HepG2 (cell line): ENCODE data around the gene OSM. TPM values are rescaled to one million over a fixed set of nuclear protein-coding genes. Genes with fewer than 3 reads are reported as not detected.
A peak's percentile ranks its signal among the peaks of the same experiment; 100 is the strongest.

ENCODE experiments used
- HMG20B ChIP-seq: conservative IDR thresholded peaks from 2 replicates; pipeline ENCODE4 v1.6.1; 2016; ENCODE audit warnings: missing genetic modification reagents, missing compliant biosample characterization
- MTF2 ChIP-seq: sonication (generic); formaldehyde crosslinking; IDR thresholded peaks from 2 replicates; pipeline ENCODE4 v1.5.0; 2020; ENCODE audit warnings: missing genetic modification reagents, borderline replicate concordance
- PAX8 ChIP-seq: sonication (generic); formaldehyde crosslinking; IDR thresholded peaks from 2 replicates; pipeline ENCODE4 v1.8.0; 2022; ENCODE audit warnings: mild to moderate bottlenecking, missing genetic modification reagents, borderline replicate concordance
- ZNF451 ChIP-seq: sonication (generic); formaldehyde crosslinking; IDR thresholded peaks from 2 replicates; pipeline ENCODE4 v1.5.0; 2020; ENCODE audit warnings: mild to moderate bottlenecking, missing genetic modification reagents
- ZNF547 ChIP-seq: sonication (generic); formaldehyde crosslinking; IDR thresholded peaks from 2 replicates; pipeline ENCODE4 v1.5.1; 2020; ENCODE audit warnings: mild to moderate bottlenecking, missing genetic modification reagents
- ZNF550 ChIP-seq: sonication (generic); formaldehyde crosslinking; IDR thresholded peaks from 2 replicates; pipeline ENCODE4 v1.4.0; 2020; ENCODE audit warnings: mild to moderate bottlenecking, missing genetic modification reagents, borderline replicate concordance
- ZNF790 ChIP-seq: sonication (generic); formaldehyde crosslinking; IDR thresholded peaks from 2 replicates; pipeline ENCODE4 v1.8.0; 2022; ENCODE audit warnings: missing genetic modification reagents, mild to moderate bottlenecking, borderline replicate concordance
- polyA plus RNA-seq, 8 experiments: library from polyadenylated mRNA; depleted of rRNA in 3 of 8; stranded (reverse) in 7 of 8; unstranded in 1 of 8; fragments of >200 nt; fragmentation: Illumina TruSeq in 4 of 8; extraction: Trizol in 4 of 8; gene quantifications; 2 replicates each; pipeline versions ENCODE4 v1.2.1 to v1.2.3, GENCODE V29; 2011 to 2016; ENCODE audit warnings: low read depth in 4 of 8, missing spikeins in 1 of 8, mixed read lengths in 1 of 8; ENCODE audit not compliant: insufficient read depth in 1 of 8
- total RNA-seq, 5 experiments: library from RNA; depleted of rRNA; stranded (reverse); fragments of >200 nt; fragmentation: Illumina TruSeq; extraction: Trizol; gene quantifications; 2 replicates each; pipeline ENCODE4 v1.2.3, GENCODE V29; 2016; ENCODE audit warnings: low read depth in 1 of 5
- TF ChIP-seq, protein P1 (sequence below): sonication (generic); formaldehyde crosslinking; IDR thresholded peaks from 2 replicates; pipeline ENCODE4 v1.4.0; 2020; ENCODE audit warnings: missing genetic modification reagents
- TF ChIP-seq, protein P2 (sequence below): sonication (generic); formaldehyde crosslinking; IDR thresholded peaks from 2 replicates; pipeline ENCODE4 v1.8.0; 2022; ENCODE audit warnings: missing genetic modification reagents, mild to moderate bottlenecking, moderate library complexity, borderline replicate concordance
- TF ChIP-seq, protein P3 (sequence below), 2 experiments: sonication (generic) in 1 of 2; formaldehyde crosslinking in 1 of 2; IDR thresholded peaks; 2 replicates each; pipeline versions ENCODE4 v1.5.1 to v1.6.1; 2011 to 2020; ENCODE audit warnings: borderline replicate concordance in 1 of 2, low read depth in 1 of 2, low read length in 1 of 2, mild to moderate bottlenecking in 1 of 2, missing genetic modification reagents in 1 of 2, moderate library complexity in 1 of 2
- TF ChIP-seq, protein P4 (sequence below): sonication (generic); formaldehyde crosslinking; IDR thresholded peaks from one replicate; pipeline ENCODE4 v1.5.1; 2020; ENCODE audit warnings: mild to moderate bottlenecking, missing genetic modification reagents; ENCODE audit errors: not compliant biosample characterization

Gene OSM
- total and polyA plus RNA-seq, 2 of the 13 experiments (the other 11 are each of a cell fraction or from before 2014, with no cell fraction given), result not detected

DNA sequence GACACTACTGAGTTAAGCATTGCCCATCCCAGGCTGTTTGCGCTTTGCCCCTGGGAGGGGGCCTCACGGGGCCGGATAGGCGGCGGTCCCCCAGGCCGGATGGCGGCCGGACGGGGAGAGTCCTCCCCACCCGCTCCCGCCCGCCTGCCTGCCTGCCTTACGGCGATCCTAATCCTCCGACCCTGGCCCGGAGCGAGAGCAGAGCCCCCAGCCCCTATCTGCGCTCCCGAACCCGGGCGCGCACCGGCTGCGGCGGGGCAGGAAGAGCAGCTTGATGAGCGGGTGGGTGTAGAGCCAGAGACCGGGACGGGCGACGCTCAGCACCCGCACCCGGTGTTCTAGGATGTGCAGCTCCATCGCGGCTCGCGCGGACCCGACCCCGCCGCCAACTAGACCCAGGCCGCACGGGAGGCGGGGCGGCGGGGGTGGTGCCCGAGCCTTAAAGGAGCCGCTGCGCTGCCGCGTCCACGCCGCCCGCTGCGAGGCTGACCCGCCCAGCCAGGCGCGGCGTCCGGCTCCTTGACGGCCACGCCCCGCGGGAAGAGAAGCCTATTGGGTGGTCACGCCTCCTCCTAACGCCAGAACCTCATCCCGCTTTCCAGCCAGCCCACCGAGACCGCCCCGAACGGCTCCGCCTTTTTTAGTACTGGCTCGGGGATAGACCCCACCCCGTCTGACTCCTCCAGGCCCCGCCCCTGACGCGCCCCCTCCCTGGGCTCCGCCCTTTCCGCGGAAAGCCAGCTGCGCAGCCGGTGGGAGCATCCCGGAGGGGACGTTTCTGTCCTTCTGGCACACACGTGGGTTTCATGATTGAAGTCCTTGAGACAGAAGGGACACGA, 22.7 kb upstream of the OSM start, which contains the start of gene CASTOR1 (continued):
- TF ChIP-seq, protein P1, sequence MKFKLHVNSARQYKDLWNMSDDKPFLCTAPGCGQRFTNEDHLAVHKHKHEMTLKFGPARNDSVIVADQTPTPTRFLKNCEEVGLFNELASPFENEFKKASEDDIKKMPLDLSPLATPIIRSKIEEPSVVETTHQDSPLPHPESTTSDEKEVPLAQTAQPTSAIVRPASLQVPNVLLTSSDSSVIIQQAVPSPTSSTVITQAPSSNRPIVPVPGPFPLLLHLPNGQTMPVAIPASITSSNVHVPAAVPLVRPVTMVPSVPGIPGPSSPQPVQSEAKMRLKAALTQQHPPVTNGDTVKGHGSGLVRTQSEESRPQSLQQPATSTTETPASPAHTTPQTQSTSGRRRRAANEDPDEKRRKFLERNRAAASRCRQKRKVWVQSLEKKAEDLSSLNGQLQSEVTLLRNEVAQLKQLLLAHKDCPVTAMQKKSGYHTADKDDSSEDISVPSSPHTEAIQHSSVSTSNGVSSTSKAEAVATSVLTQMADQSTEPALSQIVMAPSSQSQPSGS (CRISPR knock-in tag), result no peak; the same call in 1 of the 2 replicates
- TF ChIP-seq ZNF790 (CRISPR knock-in tag), result no peak
- TF ChIP-seq HMG20B (CRISPR knock-in tag), result no peak
- TF ChIP-seq, protein P2, sequence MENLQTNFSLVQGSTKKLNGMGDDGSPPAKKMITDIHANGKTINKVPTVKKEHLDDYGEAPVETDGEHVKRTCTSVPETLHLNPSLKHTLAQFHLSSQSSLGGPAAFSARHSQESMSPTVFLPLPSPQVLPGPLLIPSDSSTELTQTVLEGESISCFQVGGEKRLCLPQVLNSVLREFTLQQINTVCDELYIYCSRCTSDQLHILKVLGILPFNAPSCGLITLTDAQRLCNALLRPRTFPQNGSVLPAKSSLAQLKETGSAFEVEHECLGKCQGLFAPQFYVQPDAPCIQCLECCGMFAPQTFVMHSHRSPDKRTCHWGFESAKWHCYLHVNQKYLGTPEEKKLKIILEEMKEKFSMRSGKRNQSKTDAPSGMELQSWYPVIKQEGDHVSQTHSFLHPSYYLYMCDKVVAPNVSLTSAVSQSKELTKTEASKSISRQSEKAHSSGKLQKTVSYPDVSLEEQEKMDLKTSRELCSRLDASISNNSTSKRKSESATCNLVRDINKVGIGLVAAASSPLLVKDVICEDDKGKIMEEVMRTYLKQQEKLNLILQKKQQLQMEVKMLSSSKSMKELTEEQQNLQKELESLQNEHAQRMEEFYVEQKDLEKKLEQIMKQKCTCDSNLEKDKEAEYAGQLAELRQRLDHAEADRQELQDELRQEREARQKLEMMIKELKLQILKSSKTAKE (CRISPR knock-in tag), result no peak
- TF ChIP-seq ZNF451 (CRISPR knock-in tag), result no peak
- no peak for TF ChIP-seq MTF2
- no peak for TF ChIP-seq PAX8 (CRISPR knock-in tag)
- TF ChIP-seq, protein P3, sequence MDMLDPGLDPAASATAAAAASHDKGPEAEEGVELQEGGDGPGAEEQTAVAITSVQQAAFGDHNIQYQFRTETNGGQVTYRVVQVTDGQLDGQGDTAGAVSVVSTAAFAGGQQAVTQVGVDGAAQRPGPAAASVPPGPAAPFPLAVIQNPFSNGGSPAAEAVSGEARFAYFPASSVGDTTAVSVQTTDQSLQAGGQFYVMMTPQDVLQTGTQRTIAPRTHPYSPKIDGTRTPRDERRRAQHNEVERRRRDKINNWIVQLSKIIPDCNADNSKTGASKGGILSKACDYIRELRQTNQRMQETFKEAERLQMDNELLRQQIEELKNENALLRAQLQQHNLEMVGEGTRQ (IDR thresholded peaks at IDR 0.05; ENCODE audit: low read depth, low read length), result no peak
- TF ChIP-seq, protein P3 (CRISPR knock-in tag; IDR thresholded peaks at IDR 0.05; ENCODE audit: borderline replicate concordance), result no peak
- 0 out of 2 replicates have a peak, but pooled peaks have one; percentile 30 for TF ChIP-seq ZNF547 (CRISPR knock-in tag)
- no peak for TF ChIP-seq ZNF550
- TF ChIP-seq, protein P4, sequence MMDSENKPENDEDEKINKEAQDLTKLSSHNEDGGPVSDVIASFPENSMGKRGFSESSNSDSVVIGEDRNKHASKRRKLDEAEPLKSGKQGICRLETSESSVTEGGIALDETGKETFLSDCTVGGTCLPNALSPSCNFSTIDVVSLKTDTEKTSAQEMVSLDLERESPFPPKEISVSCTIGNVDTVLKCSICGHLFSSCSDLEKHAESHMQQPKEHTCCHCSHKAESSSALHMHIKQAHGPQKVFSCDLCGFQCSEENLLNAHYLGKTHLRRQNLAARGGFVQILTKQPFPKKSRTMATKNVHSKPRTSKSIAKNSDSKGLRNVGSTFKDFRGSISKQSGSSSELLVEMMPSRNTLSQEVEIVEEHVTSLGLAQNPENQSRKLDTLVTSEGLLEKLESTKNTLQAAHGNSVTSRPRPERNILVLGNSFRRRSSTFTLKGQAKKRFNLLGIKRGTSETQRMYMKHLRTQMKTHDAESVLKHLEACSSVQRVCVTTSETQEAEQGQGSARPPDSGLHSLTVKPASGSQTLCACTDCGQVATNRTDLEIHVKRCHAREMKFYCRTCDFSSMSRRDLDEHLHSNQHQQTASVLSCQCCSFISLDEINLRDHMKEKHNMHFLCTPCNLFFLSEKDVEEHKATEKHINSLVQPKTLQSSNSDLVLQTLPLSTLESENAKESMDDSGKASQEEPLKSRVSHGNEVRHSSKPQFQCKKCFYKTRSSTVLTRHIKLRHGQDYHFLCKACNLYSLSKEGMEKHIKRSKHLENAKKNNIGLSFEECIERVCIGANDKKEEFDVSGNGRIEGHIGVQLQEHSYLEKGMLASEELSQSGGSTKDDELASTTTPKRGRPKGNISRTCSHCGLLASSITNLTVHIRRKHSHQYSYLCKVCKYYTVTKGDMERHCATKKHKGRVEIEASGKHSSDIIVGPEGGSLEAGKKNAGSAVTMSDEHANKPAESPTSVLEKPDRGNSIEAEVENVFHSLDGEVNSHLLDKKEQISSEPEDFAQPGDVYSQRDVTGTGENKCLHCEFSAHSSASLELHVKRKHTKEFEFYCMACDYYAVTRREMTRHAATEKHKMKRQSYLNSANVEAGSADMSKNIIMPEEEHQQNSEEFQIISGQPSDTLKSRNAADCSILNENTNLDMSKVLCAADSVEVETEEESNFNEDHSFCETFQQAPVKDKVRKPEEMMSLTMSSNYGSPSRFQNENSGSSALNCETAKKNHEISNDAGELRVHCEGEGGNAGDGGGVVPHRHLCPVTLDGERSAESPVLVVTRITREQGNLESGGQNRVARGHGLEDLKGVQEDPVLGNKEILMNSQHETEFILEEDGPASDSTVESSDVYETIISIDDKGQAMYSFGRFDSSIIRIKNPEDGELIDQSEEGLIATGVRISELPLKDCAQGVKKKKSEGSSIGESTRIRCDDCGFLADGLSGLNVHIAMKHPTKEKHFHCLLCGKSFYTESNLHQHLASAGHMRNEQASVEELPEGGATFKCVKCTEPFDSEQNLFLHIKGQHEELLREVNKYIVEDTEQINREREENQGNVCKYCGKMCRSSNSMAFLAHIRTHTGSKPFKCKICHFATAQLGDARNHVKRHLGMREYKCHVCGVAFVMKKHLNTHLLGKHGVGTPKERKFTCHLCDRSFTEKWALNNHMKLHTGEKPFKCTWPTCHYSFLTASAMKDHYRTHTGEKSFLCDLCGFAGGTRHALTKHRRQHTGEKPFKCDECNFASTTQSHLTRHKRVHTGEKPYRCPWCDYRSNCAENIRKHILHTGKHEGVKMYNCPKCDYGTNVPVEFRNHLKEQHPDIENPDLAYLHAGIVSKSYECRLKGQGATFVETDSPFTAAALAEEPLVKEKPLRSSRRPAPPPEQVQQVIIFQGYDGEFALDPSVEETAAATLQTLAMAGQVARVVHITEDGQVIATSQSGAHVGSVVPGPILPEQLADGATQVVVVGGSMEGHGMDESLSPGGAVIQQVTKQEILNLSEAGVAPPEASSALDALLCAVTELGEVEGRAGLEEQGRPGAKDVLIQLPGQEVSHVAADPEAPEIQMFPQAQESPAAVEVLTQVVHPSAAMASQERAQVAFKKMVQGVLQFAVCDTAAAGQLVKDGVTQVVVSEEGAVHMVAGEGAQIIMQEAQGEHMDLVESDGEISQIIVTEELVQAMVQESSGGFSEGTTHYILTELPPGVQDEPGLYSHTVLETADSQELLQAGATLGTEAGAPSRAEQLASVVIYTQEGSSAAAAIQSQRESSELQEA, result no peak
